WTC11 (cell line): ENCODE results near the gene TMEM30A.

ENCODE experiments used
- ATF3 ChIP-seq: sonication (generic); formaldehyde crosslinking; conservative IDR thresholded peaks from 2 replicates; pipeline ENCODE4 v1.8.1; 2022; ENCODE audit warnings: mild to moderate bottlenecking, missing genetic modification reagents
- CTCF ChIP-seq: fragments of 200-600 bp; IDR thresholded peaks from 2 replicates; pipeline ENCODE4 v1.8.0; 2022; ENCODE audit warnings: antibody characterized with exemption
- NFATC4 ChIP-seq: fragments of 250-450 bp; sonication (Bioruptor Pico); IDR thresholded peaks from 2 replicates; pipeline ENCODE4 v1.9.0; 2021; ENCODE audit warnings: mild to moderate bottlenecking
- TF ChIP-seq, protein P1 (sequence below): sonication (generic); formaldehyde crosslinking; IDR thresholded peaks from 2 replicates; pipeline ENCODE4 v1.8.0; 2022; ENCODE audit warnings: mild to moderate bottlenecking, missing genetic modification reagents
- TF ChIP-seq, protein P2 (sequence below): sonication (generic); formaldehyde crosslinking; IDR thresholded peaks from 2 replicates; pipeline ENCODE4 v1.8.1; 2023; ENCODE audit warnings: mild to moderate bottlenecking, missing genetic modification reagents, moderate library complexity

DNA sequence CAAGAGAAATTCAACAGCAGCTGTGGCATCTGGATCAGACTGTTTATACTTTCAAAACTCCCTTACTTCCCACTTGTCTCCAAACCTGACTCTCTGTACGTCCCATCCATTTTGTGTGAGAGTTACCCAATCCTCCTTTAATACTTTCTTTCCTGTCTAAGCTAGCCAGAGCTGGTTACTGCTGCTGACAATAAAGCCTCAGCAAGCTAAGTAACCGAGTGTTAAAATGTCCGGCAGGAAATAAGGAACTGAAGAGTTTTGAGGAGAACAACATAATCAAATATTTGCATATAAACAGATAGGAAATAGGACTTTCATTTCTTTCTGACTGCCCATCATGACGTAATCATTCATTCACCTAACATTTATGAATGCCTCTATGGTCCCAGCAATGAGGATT is 11.6 kb downstream of the TMEM30A start:
- TF ChIP-seq, protein P1, sequence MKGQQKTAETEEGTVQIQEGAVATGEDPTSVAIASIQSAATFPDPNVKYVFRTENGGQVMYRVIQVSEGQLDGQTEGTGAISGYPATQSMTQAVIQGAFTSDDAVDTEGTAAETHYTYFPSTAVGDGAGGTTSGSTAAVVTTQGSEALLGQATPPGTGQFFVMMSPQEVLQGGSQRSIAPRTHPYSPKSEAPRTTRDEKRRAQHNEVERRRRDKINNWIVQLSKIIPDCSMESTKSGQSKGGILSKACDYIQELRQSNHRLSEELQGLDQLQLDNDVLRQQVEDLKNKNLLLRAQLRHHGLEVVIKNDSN (CRISPR knock-in tag), result no peak
- TF ChIP-seq ATF3 (CRISPR knock-in tag), result no peak
- TF ChIP-seq CTCF, result no peak
- TF ChIP-seq, protein P2, sequence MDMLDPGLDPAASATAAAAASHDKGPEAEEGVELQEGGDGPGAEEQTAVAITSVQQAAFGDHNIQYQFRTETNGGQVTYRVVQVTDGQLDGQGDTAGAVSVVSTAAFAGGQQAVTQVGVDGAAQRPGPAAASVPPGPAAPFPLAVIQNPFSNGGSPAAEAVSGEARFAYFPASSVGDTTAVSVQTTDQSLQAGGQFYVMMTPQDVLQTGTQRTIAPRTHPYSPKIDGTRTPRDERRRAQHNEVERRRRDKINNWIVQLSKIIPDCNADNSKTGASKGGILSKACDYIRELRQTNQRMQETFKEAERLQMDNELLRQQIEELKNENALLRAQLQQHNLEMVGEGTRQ (CRISPR knock-in tag), result no peak
- TF ChIP-seq NFATC4 (CRISPR knock-in tag), result no peak
